NK-92 treated with Interleukin-12 subunit alpha and Interleukin-12 subunit beta, amount 100 ng/mL, for 24 hours (cell line): Measurements from ENCODE around the gene ALDH3B2.
"Not testable (repeated sequence)": the region's sequence is repeated elsewhere in the genome, so short reads cannot be mapped to it uniquely, and the experiment has no call there.

ENCODE experiments used
- DNase-seq: peaks from one replicate; lab custom pipeline; 2025; lab: John Stamatoyannopoulos, UW

ALDH3B2 gene

DNA sequence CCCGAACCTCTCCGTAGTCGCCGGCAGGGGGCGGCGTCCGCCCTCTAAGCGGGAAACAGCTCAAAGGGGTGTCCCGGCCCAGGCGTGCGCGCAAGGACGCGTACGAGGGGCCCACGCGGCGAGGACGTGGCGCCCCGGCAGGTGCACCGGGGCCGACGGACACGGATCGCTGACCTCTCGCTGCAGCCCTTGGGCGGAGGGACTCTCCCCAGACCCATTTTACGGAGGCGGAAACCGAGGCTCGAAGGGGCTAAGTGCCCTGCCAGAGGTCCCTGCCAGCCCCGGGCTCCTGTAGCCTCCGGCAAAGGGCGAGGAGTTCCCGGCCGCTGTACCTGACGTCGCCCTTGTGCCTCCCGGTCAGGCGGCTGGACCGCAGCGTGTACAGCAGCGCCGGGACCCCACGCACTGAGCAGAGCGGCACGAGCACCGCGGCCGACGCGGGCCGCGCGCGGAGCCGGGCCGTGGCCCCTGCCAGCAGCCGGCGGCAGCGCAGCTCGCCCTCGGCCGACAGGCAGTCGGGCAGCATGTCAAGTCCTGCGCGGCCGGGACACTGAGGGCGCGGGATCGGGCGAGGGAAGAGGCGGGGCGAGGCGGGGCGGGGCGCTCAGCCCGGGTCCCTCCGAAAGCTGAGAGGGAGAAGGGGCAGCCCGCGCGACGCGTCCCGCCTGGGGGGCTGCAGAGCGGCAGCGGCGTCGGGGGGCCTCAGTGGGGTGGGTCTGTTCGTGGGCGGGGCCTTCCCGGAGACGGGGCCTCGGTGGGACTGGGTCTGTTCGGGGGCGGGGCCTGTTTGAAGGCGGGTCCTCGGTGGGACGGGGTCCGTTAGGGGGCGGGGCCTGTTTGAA lies 44.8 kb downstream of the ALDH3B2 start, which contains the start of gene NUDT8:
NUDT8 (minus strand) TSS at position 552 of the 842 bp plus-strand sequence; CDS start at position 526, 26 bp downstream.
- DNase-seq = peak; percentile 75

DNA sequence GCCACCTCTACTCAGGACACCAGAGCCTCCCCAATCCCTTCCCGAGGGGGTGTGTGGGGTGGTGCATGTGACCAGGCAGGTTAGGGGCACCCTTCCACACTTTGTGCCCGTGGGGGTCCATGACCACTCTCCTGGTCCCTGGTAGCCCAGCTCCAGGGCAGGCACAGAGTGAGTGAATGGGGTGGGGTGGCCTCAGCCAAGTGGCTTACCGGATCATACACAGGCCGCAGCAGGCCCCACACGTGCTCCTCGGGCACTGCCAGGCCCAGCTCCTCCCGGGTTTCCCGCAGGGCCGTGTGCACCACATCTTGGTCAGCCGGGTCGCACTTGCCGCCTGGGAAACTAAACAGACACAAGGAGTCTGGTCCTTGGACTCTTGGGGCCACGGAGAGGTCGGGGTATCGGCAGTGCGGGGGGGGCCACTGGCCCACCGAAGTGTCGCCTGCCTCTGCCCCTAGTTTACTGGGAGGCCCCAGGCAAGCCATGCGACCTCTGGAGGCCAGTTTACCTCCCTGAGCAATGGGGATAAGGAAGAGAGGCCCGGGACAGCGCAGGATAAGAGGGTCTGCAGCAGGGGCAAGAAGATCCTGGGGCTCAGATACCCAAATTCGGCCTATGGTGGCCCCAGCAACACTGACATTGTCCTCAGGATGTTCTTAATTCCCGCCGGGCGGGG lies 45.6 kb downstream of the ALDH3B2 start:
- DNase-seq = no peak

DNA sequence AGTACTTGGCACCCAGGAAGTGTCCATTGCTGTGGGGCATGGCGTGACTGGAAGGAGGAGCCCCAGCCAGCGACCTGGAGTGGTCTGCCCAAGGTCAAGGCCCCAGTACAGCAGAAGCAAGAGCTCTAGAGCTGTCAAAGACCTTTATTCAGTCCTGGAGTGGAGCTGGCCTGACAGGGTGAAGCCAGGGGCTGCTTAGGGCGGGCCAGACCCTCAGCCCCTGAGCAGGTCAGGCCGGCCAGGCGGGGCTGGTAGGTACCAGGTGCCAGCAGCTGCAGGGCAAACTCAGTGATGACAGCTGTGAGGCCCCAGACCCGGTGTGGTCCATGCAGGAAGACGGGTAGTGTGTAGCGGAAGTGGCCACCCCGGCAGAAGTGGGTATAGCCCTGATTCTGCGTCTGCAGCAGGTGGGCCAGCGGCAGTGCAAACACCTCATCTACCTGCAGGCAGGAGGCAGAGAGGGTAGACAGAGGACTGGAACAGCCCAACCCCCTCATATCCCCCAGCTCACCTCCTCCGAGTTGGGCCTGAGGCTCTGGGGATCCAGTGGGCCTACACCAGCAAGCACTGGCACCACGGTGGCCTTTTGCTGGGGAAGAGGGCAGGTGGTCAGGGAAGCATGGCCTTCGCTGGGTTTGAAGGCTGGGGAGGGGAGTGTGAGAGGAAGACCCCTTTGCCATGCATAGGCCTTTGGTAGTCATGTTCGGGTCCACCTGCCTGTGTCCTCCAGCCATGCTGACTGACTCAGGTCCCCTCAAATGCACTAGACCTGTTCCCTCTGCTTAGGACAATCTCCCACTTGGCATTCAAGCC lies 46.4 kb downstream of the ALDH3B2 start:
- no peak for DNase-seq

DNA sequence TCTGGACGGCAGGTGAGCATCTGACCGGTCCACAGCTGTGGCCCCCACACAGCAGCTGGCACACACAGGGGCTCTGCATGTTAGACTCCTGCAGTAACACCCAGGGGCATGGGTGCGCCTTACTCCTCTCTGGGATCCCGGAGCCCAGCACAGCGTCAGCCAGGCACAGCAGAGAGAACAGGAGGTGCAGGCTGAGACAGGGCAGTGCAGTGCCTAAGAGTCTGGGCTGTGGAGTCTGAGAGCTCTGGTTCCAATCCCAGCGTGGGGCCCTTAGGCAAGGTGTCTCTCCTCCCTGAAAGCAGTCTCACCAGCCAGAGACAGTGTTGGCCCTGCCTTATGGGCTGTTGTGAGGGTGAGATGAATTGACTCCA lies 47.0 kb downstream of the ALDH3B2 start:
- no peak for DNase-seq

DNA sequence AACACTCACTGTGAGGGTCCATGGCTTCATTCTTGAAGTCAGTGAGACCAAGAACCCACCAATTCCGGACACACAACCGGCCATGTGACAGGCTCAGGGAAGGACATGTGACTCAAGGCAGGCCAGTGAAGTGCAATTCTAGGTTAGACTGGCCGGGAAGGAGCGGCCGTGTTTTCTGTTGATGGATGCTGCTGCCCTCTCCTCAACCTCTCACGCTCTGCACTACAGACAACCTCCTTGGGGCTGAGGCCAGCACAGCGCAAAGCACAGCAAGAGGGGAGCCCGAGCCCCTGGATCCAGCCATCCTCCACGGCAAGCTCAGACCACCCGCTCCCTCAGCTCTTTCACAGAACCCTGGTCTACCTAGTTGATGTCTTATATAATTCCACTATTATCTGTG lies 47.5 kb downstream of the ALDH3B2 start:
- DNase-seq = no peak

DNA sequence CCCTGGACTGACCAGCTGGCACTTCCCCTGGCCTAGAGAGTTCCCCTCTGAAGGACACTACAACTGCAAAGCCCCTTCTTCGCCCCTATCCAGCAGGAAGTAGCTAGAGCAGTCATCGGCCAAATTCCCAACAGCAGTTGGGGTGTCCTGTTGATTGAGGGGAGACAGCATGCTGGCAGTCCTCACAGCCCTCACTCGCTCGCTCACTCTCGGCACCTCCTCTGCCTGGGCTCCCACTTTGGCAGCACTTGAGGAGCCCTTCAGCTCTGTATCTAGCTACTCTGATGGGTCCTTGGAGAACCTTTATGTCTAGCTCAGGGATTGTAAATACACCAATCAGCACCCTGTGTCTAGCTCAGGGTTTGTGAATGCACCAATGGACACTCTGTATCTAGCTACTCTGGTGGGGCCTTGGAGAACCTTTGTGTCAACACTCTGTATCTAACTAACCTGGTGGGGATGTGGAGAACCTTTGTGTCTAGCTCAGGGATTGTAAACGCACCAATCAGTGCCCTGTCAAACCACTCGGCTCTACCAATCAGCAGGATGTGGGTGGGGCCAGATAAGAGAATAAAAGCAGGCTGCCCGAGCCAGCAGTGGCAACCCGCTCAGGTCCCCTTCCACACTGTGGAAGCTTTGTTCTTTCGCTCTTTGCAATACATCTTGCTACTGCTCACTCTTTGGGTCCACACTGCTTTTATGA lies 48.1 kb downstream of the ALDH3B2 start:
- not testable (repeated sequence) for DNase-seq

DNA sequence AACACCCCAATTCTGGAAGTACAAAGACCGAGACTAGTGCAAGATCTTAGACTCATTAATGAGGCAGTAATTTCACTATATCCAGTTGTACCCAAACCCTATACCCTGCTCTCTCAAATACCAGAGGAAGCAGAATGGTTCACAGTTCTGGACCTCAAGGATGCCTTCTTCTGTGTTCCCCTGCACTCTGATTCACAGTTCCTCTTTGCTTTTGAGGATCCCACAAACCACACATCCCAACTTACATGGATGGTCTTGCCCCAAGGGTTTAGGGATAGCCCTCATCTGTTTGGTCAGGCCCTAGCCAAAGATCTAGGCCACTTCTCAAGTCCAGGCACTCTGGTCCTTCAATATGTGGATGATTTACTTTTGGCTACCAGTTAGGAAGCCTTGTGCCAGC lies 50.6 kb downstream of the ALDH3B2 start:
- not testable (repeated sequence) for DNase-seq

DNA sequence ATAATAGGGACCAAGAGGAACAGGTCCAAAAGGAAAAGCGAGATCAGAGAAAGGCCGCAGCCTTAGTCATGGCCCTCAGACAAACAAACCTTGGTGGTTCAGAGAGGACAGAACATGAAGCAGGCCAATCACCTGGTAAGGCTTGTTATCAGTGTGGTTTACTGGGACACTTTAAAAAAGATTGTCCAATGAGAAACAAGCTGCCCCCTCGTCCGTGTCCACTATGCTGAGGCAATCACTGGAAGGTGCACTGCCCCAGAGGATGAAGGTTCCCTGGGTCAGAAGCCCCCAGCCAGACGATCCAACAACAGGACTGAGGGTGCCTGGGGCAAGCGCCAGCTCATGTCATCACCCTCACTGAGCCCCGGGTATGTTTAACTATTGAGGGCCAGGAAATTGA lies 51.5 kb downstream of the ALDH3B2 start:
- not testable (repeated sequence) for DNase-seq

DNA sequence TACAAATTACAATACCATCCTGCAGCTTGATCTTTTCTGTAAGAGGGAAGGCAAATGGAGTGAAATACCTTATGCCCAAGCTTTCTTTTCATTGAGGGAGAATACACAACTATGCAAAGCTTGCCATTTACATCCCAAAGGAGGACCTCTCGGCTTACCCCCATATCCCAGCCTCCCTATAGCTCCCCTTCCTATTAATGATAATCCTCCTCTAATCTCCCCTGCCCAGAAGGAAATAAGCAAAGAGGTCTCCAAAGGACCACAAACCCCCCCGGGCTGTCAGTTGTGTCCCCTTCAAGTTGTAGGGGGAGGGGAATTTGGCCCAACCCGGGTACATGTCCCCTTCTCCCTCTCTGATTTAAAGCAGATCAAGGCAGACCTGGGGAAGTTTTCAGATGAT lies 52.5 kb downstream of the ALDH3B2 start:
- not testable (repeated sequence) for DNase-seq

DNA sequence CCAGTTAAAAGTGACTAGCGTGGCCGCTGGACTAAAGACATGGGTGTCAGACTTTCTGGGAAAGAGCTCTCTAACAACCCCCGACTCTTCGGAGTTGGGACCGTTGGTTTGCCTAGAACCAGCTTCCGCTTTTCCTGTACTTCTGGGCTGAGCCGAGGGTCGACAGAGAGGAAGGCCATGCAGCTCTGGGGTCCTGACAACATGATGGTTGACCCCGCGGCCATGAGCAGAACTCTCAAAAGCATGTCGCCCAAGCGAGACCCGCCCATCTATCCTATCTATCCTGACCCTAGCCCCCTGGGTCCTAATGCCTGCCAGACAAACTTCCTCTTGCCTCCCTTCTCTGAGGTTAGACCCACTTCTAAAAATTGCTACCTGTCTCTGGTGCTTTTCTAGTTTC lies 53.8 kb downstream of the ALDH3B2 start:
- DNase-seq = not testable (repeated sequence)

DNA sequence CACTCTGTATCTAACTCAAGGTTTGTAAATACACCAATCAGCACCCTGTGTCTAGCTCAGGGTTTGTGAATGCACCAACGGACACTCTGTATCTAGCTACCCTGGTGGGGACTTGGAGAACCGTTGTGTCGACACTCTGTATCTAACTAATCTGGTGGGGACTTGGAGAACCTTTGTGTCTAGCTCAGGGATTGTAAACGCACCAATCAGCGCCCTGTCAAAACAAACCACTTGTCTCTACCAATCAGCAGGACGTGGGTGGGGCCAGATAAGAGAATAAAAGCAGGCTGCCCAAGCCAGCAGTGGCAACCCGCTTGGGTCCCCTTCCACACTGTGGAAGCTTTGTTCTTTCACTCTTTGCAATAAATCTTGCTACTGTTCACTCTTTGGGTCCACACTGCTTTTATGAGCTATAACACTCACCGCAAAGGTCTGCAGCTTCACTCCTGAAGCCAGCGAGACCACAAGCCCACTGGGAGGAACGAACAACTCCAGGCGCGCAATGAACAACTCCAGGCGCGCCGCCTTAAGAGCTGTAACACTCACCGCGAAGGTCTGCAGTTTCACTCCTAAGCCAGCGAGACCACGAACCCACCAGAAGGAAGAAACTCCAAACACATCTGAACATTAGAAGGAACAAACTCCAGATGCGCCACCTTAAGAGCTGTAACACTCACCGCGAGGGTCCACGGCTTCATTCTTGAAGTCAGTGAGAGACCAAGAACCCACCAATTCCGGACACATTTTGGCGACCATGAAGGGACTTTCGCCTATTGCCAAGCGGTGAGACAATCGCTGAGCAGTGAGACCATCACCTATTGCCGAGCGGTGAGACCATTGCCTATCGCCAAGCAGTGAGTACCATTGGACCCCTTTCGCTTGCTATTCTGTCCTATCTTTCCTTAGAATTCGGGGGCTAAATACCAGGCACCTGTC lies 54.5 kb downstream of the ALDH3B2 start:
- not testable (repeated sequence) for DNase-seq

DNA sequence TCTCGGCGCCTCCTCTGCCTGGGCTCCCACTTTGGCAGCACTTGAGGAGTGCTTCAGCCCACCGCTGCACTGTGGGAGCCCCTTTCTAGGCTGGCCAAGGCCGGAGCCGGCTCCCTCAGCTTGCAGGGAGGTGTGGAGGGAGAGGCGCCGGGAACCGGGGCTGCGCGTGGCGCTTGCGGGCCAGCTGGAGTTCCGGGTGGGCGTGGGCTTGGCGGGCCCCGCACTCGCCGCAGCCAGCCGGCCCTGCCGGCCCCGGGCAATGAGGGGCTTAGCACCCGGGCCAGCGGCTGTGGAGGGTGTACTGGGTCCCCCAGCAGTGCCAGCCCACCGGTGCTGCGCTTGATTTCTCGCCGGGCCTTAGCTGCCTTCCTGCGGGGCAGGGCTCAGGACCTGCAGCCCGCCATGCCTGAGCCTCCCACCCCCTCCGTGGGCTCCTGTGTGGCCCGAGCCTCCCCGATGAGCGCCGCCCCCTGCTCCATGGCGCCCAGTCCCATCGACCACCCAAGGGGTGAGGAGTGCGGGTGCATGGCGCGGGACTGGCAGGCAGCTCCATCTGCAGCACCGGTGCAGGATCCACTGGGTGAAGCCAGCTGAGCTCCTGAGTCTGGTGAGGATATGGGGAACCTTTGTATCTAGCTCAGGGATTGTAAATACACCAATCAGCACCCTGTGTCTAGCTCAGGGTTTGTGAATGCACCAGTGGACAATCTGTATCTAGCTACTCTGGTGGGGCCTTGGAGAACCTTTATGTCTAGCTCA lies 55.3 kb downstream of the ALDH3B2 start:
- not testable (repeated sequence) for DNase-seq

DNA sequence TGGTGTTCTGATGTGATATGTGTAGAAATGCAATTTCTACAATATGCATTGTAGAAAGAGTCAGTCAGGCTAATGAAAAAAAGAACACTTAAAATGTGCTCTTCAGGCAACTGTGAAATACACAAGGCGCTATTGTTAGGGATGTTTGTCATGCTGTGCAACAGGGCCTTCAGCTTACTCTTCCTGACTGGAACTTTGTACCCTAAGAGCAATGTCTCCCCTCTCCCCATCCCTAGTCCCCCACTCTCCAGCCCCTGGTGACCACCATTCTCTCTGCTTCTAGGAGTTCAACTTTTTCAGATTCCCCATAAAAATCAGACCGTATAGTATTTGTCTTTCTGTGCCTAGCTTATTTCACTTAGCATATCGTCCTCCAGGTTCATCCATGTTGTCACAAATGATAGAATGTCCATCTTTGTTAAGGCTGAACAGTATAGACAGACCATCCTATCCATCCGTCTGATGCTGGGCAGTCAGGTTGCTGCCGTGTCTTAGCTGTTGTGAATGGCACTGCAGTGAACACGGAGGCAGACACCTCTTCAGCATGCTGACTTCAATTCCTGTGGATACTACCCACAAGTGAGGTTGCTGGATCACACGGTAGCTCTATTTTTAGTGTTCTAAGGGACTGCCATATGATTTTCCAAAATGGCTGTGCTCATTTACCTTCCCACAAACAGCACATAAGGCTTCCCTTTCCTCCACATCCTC lies 57.0 kb downstream of the ALDH3B2 start:
- DNase-seq = no peak

DNA sequence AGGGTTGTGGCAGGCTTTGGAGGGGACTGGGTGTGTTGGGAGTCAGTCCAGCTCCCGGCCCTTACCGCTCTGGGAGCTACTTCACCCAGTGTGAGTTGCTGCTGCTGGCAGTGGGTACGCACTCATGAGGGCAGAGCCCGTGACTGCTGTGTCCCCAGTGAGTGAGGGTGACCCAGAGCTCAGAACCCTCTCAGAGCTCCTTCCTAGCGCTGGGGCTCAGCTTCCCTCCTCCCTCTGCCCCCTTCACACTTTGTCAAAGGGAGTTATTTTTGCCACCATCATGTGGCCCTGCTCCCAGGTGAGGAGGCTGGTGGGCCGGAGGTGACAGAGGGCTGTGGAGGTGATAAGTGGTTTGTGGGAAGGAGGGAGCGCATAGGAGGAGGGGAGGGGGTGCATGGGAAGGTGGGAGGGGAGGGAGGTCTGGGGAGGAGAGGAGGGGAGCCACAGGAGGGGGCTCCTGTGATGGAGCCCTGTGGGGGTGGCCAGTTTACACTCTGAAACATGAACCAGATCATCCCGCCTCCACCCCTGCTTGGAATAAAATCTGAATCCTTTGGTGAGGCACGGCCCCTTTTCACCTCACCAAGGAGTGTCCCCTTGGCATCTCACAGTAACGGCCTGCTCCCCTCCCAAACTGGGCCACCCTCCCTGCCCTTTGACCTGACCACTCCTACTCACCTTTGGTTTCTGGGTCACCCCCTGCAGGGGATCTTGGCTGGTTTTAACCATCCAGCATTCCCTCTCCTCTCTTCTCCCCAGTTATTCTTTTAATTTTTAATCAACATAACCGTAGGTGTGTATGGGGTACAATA lies 57.8 kb downstream of the ALDH3B2 start:
- DNase-seq = no peak

DNA sequence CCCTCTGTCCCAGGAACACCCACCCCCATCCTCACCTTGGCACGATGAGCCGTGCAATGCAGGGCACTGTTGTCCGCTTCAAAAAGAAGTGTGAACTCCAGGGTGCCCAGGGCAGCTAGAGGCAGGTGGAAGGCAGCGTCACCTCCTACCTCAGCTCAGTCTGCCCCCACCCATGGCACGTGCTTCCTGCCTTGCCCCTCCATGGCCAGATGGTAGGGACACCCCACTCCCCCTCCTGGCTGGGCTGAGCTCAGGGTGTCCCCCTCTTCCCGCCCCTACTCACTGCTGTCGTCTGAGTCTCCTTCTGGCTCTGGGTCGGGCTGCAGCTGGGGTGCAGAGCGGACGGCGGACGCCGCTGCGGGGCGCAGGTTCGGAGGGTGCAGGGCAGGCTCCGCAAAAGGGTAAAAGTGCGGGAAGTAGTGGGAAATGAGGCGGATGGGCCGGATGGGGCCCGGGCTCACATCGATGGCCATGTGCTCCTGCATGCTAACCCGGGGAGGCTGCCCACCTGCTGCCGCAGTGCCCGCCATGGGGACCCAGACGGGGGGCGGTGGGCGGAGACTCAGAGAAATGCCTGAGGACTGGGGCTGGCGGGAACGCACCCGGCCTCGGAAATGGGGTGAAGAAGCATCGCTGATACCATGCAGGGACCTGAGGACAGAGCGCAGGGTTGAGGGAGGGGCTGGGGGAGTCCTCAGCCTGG lies 58.5 kb downstream of the ALDH3B2 start:
- no peak for DNase-seq

DNA sequence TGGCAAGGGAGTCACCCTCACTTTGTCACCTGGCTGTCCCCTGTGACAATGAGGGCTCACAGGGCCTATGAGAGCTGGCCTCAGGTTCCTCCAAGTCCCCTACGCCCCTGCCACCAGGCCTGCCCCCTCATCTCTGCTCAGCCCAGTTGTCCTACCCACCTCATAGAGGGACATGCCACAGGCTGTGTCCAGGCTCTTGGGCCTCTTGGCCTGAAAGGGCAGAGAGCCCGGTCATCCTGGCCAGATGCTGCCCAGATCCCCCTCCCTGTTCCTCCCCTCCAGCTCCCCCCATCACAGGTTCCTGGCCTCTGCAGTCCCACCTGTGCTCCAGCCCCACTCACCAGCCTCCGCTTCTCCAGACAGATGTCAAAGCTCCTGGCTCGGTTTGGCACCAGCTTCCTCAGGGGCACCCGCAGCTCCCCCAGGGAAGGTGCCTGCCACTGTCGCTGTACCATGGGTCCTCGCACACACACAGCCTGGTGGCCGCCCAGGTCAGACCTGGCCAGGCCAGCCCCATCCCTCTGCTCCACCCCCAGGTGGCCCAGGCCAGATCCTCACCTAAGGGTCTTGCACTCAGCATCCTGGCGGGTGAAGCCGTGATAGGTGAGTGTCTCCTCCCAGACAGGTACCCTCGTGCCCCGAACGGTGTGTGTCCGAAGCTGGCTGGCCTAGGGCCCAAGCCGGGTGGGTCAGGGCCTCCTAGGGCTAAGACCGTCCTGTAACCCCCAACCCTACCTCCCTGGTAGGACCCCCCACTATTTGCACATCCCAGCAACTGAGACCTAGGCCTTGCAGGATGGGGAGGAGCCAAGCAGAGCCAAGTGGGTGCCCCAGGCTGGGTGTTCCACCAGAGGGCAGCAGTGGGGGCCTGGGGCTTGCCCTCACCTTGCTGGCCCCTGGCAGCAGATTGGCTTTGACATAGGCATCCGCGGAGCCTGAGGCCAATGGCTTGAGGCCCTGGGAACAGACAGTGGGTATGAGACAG lies 59.4 kb downstream of the ALDH3B2 start:
- DNase-seq = no peak
